Medulla oblongata (tissue), 1 donor: ENCODE data around the gene FNIP2.

Experiments used
- DNase-seq: peaks from one replicate; pipeline ENCODE4 v3.0.0-alpha.2; 2015; ENCODE audit errors: extremely low spot score

FNIP2 gene

GRCh38 chr4:158762553-158762952, 6.3 kb upstream of the FNIP2 start:
- no peak for DNase-seq

GRCh38 chr4:158763462-158763861, 5.4 kb upstream of the FNIP2 start:
- no peak for DNase-seq

GRCh38 chr4:158766434-158767044, 2.3 kb upstream of the FNIP2 start:
- DNase-seq: no peak

GRCh38 chr4:158767451-158767850, 1.4 kb upstream of the FNIP2 start:
- DNase-seq: no peak

- no peak for DNase-seq
Observed at GRCh38 chr4:158769175-158769921, 522 bp downstream of the FNIP2 start.

GRCh38 chr4:158770671-158771070, 1.8 kb downstream of the FNIP2 start:
- no peak for DNase-seq

- DNase-seq: no peak
Observed at GRCh38 chr4:158771776-158772175, 3.0 kb downstream of the FNIP2 start.

GRCh38 chr4:158775091-158775651, 6.3 kb downstream of the FNIP2 start:
- peak; percentile 78 for DNase-seq

GRCh38 chr4:158776106-158776505, 7.3 kb downstream of the FNIP2 start:
- DNase-seq: no peak

GRCh38 chr4:158777423-158778155, 8.8 kb downstream of the FNIP2 start:
- no peak for DNase-seq

- no peak for DNase-seq
Observed at GRCh38 chr4:158778156-158778711, 9.4 kb downstream of the FNIP2 start.

GRCh38 chr4:158778712-158779111, 9.9 kb downstream of the FNIP2 start:
- DNase-seq: no peak

- no peak for DNase-seq
Observed at GRCh38 chr4:158781963-158782362, 13.1 kb downstream of the FNIP2 start.

- DNase-seq: no peak
Observed at GRCh38 chr4:158782551-158783360, 13.9 kb downstream of the FNIP2 start.

GRCh38 chr4:158783785-158784184, 15.0 kb downstream of the FNIP2 start:
- DNase-seq: no peak

GRCh38 chr4:158785718-158786117, 16.9 kb downstream of the FNIP2 start:
- DNase-seq: no peak

GRCh38 chr4:158786121-158786601, 17.3 kb downstream of the FNIP2 start:
- DNase-seq: no peak

GRCh38 chr4:158786955-158787354, 18.1 kb downstream of the FNIP2 start:
- DNase-seq: no peak

- DNase-seq: no peak
Observed at GRCh38 chr4:158787709-158788475, 19.1 kb downstream of the FNIP2 start.

- no peak for DNase-seq
Observed at GRCh38 chr4:158788516-158788915, 19.7 kb downstream of the FNIP2 start.
